H9 (cell line): ENCODE results near the gene VPS25. TPM values are rescaled to one million over a fixed set of nuclear protein-coding genes. Genes with fewer than 3 reads are reported as not detected.

Source experiments
- DNase-seq: peaks from one replicate; pipeline ENCODE4 v3.0.0-alpha.2; 2017
- H2AFZ ChIP-seq: one replicate; pipeline ENCODE4 v1.6.1; 2013; ENCODE audit warnings: mild to moderate bottlenecking, low read length, control low read depth, moderate library complexity
- H2AK5ac ChIP-seq: 2 replicates; pipeline ENCODE4 v1.6.1; 2013; ENCODE audit warnings: low read length, control low read depth, mixed read lengths; ENCODE audit not compliant: insufficient read length
- H2BK120ac ChIP-seq: one replicate; pipeline ENCODE4 v1.6.1; 2013; ENCODE audit warnings: low read depth, mild to moderate bottlenecking, low read length, control low read depth, inconsistent platforms; ENCODE audit not compliant: poor library complexity, severe bottlenecking
- H2BK12ac ChIP-seq: 2 replicates; pipeline ENCODE4 v1.6.1; 2013; ENCODE audit warnings: low read length, control low read depth, mixed read lengths, low read depth; ENCODE audit not compliant: insufficient read length
- H2BK15ac ChIP-seq: 2 replicates; pipeline ENCODE4 v1.6.1; 2013; ENCODE audit warnings: low read depth, low read length, control low read depth
- H2BK20ac ChIP-seq: one replicate; pipeline ENCODE4 v1.6.1; 2013; ENCODE audit warnings: low read depth, mild to moderate bottlenecking, low read length, control low read depth, inconsistent platforms; ENCODE audit not compliant: poor library complexity, severe bottlenecking
- H2BK5ac ChIP-seq: 2 replicates; pipeline ENCODE4 v1.6.1; 2013; ENCODE audit warnings: low read length, control low read depth, mixed read lengths; ENCODE audit not compliant: insufficient read length
- H3K14ac ChIP-seq: 2 replicates; pipeline ENCODE4 v1.6.1; 2013; ENCODE audit warnings: low read length, control low read depth; ENCODE audit not compliant: insufficient read depth
- H3K18ac ChIP-seq: 2 replicates; pipeline ENCODE4 v1.6.1; 2013; ENCODE audit warnings: low read depth, mild to moderate bottlenecking, mixed read lengths, low read length, control low read depth; ENCODE audit not compliant: insufficient read length
- H3K23ac ChIP-seq: 2 replicates; pipeline ENCODE4 v1.6.1; 2013; ENCODE audit warnings: low read length, control low read depth, mixed read lengths, low read depth; ENCODE audit not compliant: insufficient read length
- H3K23me2 ChIP-seq: 2 replicates; pipeline ENCODE4 v1.6.1; 2013; ENCODE audit warnings: low read depth, mild to moderate bottlenecking, mixed read lengths, low read length, control low read depth; ENCODE audit not compliant: insufficient read length, poor library complexity, severe bottlenecking
- H3K27ac ChIP-seq: 2 replicates; pipeline ENCODE4 v1.5.1; 2013; ENCODE audit warnings: low read length, control low read depth, mixed read lengths, low read depth; ENCODE audit not compliant: insufficient read length
- H3K27me3 ChIP-seq: 2 replicates; pipeline ENCODE4 v1.6.1; 2013; ENCODE audit warnings: low read length, control low read depth, inconsistent platforms; ENCODE audit not compliant: insufficient read depth
- H3K4ac ChIP-seq: 2 replicates; pipeline ENCODE4 v1.6.1; 2013; ENCODE audit warnings: low read depth, mild to moderate bottlenecking, control low read depth, inconsistent platforms, low read length, moderate library complexity
- H3K4me1 ChIP-seq: 2 replicates; pipeline ENCODE4 v1.6.1; 2013; ENCODE audit warnings: low read length, control low read depth, inconsistent platforms; ENCODE audit not compliant: insufficient read depth
- H3K4me2 ChIP-seq: 2 replicates; pipeline ENCODE4 v1.6.1; 2013; ENCODE audit warnings: low read length, control low read depth, mixed read lengths; ENCODE audit not compliant: insufficient read length, insufficient read depth
- H3K56ac ChIP-seq: 2 replicates; pipeline ENCODE4 v1.6.1; 2013; ENCODE audit warnings: low read depth, mild to moderate bottlenecking, mixed read lengths, low read length, control low read depth; ENCODE audit not compliant: insufficient read length
- H3K79me1 ChIP-seq: 2 replicates; pipeline ENCODE4 v1.6.1; 2013; ENCODE audit warnings: low read depth, mild to moderate bottlenecking, moderate library complexity, low read length, control low read depth, inconsistent platforms; ENCODE audit not compliant: insufficient read depth, poor library complexity, severe bottlenecking
- H3K79me2 ChIP-seq: 2 replicates; pipeline ENCODE4 v1.6.1; 2013; ENCODE audit warnings: low read length, control low read depth, inconsistent platforms; ENCODE audit not compliant: insufficient read depth
- H3K9ac ChIP-seq: 2 replicates; pipeline ENCODE4 v1.6.1; 2013; ENCODE audit warnings: low read length, control low read depth, mixed read lengths; ENCODE audit not compliant: insufficient read length; ENCODE audit errors: extremely low read depth
- H3K9me3 ChIP-seq: one replicate; pipeline ENCODE4 v1.6.1; 2013; ENCODE audit warnings: low read depth, low read length, inconsistent platforms; ENCODE audit not compliant: control insufficient read depth
- H3T11ph ChIP-seq: one replicate; pipeline ENCODE4 v1.6.1; 2013; ENCODE audit warnings: mild to moderate bottlenecking, low read length, control low read depth, inconsistent platforms
- H4K20me1 ChIP-seq: one replicate; pipeline ENCODE4 v1.6.1; 2013; ENCODE audit not compliant: control insufficient read depth, insufficient read length, insufficient read depth
- H4K5ac ChIP-seq: 2 replicates; pipeline ENCODE4 v1.6.1; 2013; ENCODE audit warnings: low read depth, mild to moderate bottlenecking, mixed read lengths, low read length, control low read depth; ENCODE audit not compliant: insufficient read length
- H4K8ac ChIP-seq: replicated peaks from 2 replicates; pipeline ENCODE4 v1.6.1; 2013; ENCODE audit warnings: low read length, control low read depth, mixed read lengths, low read depth; ENCODE audit not compliant: insufficient read length
- H4K91ac ChIP-seq: 2 replicates; pipeline ENCODE4 v1.6.1; 2013; ENCODE audit warnings: low read depth, mild to moderate bottlenecking, moderate library complexity, mixed read lengths, low read length, control low read depth; ENCODE audit not compliant: insufficient read length
- H3K27ac Mint-ChIP-seq, 3 experiments: 2 replicates in 2 of 3; 3 replicates in 1 of 3; pipeline ENCODE4 v1.8.0; 2020 to 2021; ENCODE audit warnings: mixed read lengths in 3 of 3, mild to moderate bottlenecking in 1 of 3, moderate library complexity in 1 of 3
- H3K27me3 Mint-ChIP-seq: 2 replicates; pipeline ENCODE4 v1.8.0; 2021; ENCODE audit warnings: low read depth, mild to moderate bottlenecking, moderate library complexity, mixed read lengths
- H3K36me3 Mint-ChIP-seq, 3 experiments: 2 replicates in 2 of 3; 3 replicates in 1 of 3; pipeline ENCODE4 v1.8.0; 2020 to 2021; ENCODE audit warnings: low read depth in 3 of 3, mixed read lengths in 3 of 3; ENCODE audit not compliant: insufficient read depth in 1 of 3
- H3K4me1 Mint-ChIP-seq, 2 experiments: 2 replicates each; pipeline ENCODE4 v1.8.0; 2020; ENCODE audit warnings: mixed read lengths in 2 of 2
- H3K4me3 Mint-ChIP-seq, 2 experiments: 2 replicates in 1 of 2; 3 replicates in 1 of 2; pipeline ENCODE4 v1.8.0; 2020 to 2021; ENCODE audit warnings: mild to moderate bottlenecking in 2 of 2, mixed read lengths in 2 of 2, moderate library complexity in 1 of 2
- H3K9me3 Mint-ChIP-seq, 2 experiments: 2 replicates in 1 of 2; 3 replicates in 1 of 2; pipeline ENCODE4 v1.8.0; 2020; ENCODE audit warnings: mild to moderate bottlenecking in 2 of 2, mixed read lengths in 2 of 2, moderate library complexity in 1 of 2
- CTCF ChIP-seq: fragments of 200-600 bp; sonication (generic); conservative IDR thresholded peaks from 3 replicates; pipeline ENCODE4 v1.8.0; 2021; ENCODE audit warnings: antibody characterized with exemption, mild to moderate bottlenecking
- WGBS: extraction: QIAGEN DNeasy Blood & Tissue Kit; methylation state at CpG from one replicate; pipeline ENCODE4 v1.1.7; 2013; ENCODE audit warnings: missing lambda C conversion rate, low lambda C conversion rate, mixed read lengths; ENCODE audit not compliant: insufficient read length; ENCODE audit errors: extremely low coverage; 5-methylcytosine and 5-hydroxymethylcytosine counted together
- total RNA-seq: library from RNA; stranded (reverse); gene quantifications from 2 replicates; pipeline ENCODE4 v1.2.1, GENCODE V29; 2021

Gene VPS25
- total RNA-seq, 1 experiment from 2014 or later, result 113 TPM

DNA sequence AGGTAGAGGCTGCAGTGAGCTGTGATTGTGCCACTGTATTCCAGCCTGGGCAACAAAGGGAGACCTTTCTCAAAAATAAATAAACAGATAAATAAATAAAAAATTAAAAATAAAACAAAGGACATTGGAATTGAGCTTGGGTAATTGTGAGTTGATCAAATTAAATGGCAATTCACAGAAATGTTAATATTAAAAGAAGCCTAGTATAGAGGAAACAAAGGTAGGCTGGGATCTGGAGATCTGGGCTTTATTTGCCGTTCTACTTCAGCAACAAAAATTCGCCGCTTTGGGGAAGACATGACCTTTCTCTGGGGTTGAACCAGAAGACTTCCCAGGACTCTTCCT lies 332 bp upstream of the VPS25 start:
- H3K56ac ChIP-seq, result no peak overlapping the region
- H3K9me3 ChIP-seq, result no peaks in the 10 kb centered on the region
- no peak overlapping the region for H3K27ac ChIP-seq
- H2AFZ ChIP-seq, result peak overlapping the region; percentile 88
- peak overlapping the region; percentile 76; the same call in 1 of the 2 replicates for H3K14ac ChIP-seq
- H3K4me2 ChIP-seq, result peak overlapping the region; percentile 80
- Mint-ChIP-seq H3K4me1 (peaks cover 8 to 11% of the 10 kb centered on the region in 2 experiments), H3K9me3 (no peaks in the 10 kb centered on the region; a peak in 1 of 5 replicates), H3K36me3 (peaks cover 4 to 28% (median 26%) of the 10 kb centered on the region in 3 experiments; a peak in 6 of 7 replicates), H3K27ac (peak overlapping the region; percentile 94 to 98 (median 98); a peak in 5 of 7 replicates), H3K27me3 (peaks cover 2% of the 10 kb centered on the region), H3K4me3 (peak overlapping the region; percentile 100)
- no CpG with 5 or more reads among the region's 3 CpGs for WGBS
- H3K23me2 ChIP-seq, result peaks cover 6% of the 10 kb centered on the region
- H3K9ac ChIP-seq, result peak overlapping the region; percentile 55
- no peak overlapping the region for H4K5ac ChIP-seq
- no peak overlapping the region for H3K23ac ChIP-seq
- no peaks in the 10 kb centered on the region for H3K27me3 ChIP-seq
- H3K4me1 ChIP-seq, result no peaks in the 10 kb centered on the region
- H2BK5ac ChIP-seq, result no peak overlapping the region
- no peak overlapping the region for H3K4ac ChIP-seq
- no peak overlapping the region for H4K91ac ChIP-seq
- no peak overlapping the region for H2BK120ac ChIP-seq
- no peak overlapping the region for H3T11ph ChIP-seq
- peak overlapping the region; percentile 81 for H3K18ac ChIP-seq
- no peak overlapping the region for H2BK15ac ChIP-seq
- H2BK20ac ChIP-seq, result no peak overlapping the region
- H2AK5ac ChIP-seq, result no peak overlapping the region
- H3K79me2 ChIP-seq, result no peaks in the 10 kb centered on the region
- H4K8ac ChIP-seq, result no peak overlapping the region
- no peaks in the 10 kb centered on the region for H3K79me1 ChIP-seq
- no peak for TF ChIP-seq CTCF
- DNase-seq, result no peak
- H2BK12ac ChIP-seq, result no peak overlapping the region
- H4K20me1 ChIP-seq, result no peaks in the 10 kb centered on the region
